Stromal cell of bone marrow (primary cell): ENCODE measurements around the gene CTXN1.

ENCODE experiments used
- DNase-seq: peaks from one replicate; pipeline ENCODE4 v3.0.0-alpha.2; 2012; ENCODE audit warnings: low read depth

Gene CTXN1

GRCh38 chr19:7914099-7914498 is 11.8 kb downstream of the CTXN1 start:
- no peak for DNase-seq

- DNase-seq = no peak
Observed at GRCh38 chr19:7913652-7914051, 12.3 kb downstream of the CTXN1 start.

- no peak for DNase-seq
Observed at GRCh38 chr19:7912697-7913564, 13.0 kb downstream of the CTXN1 start.

GRCh38 chr19:7912144-7912696 is 13.7 kb downstream of the CTXN1 start:
- DNase-seq = no peak

GRCh38 chr19:7911508-7912143 is 14.3 kb downstream of the CTXN1 start:
- no peak for DNase-seq

- DNase-seq = no peak
Observed at GRCh38 chr19:7910321-7911161, 15.4 kb downstream of the CTXN1 start.

- no peak for DNase-seq
Observed at GRCh38 chr19:7909471-7910067, 16.4 kb downstream of the CTXN1 start.

GRCh38 chr19:7908742-7909461 is 17.0 kb downstream of the CTXN1 start:
- DNase-seq = no peak

- no peak for DNase-seq
Observed at GRCh38 chr19:7908078-7908699, 17.7 kb downstream of the CTXN1 start.

- DNase-seq = no peak
Observed at GRCh38 chr19:7907544-7907943, 18.4 kb downstream of the CTXN1 start.

- DNase-seq = no peak
Observed at GRCh38 chr19:7907122-7907521, 18.8 kb downstream of the CTXN1 start.

GRCh38 chr19:7905859-7906258 is 20.1 kb downstream of the CTXN1 start:
- no peak for DNase-seq

- no peak for DNase-seq
Observed at GRCh38 chr19:7905268-7905667, 20.7 kb downstream of the CTXN1 start.

- DNase-seq = no peak
Observed at GRCh38 chr19:7904074-7905020, 21.6 kb downstream of the CTXN1 start.

GRCh38 chr19:7903244-7904073 is 22.5 kb downstream of the CTXN1 start, which contains the start of gene MAP2K7:
Gene MAP2K7, plus strand, starts transcription at chr19:7903877. Its CDS starts 68 bp downstream, at chr19:7903945.
- DNase-seq = peak; percentile 96

GRCh38 chr19:7902796-7903243 is 23.1 kb downstream of the CTXN1 start:
- DNase-seq = no peak

- no peak for DNase-seq
Observed at GRCh38 chr19:7901337-7901736, 24.6 kb downstream of the CTXN1 start.

GRCh38 chr19:7900931-7901330 is 25.0 kb downstream of the CTXN1 start:
- DNase-seq = no peak
